Skeletal muscle cell (primary cell): Measurements from ENCODE around the gene ENAH.
"Not testable (repeated sequence)": the region's sequence is repeated elsewhere in the genome, so short reads cannot be mapped to it uniquely, and the experiment has no call there.

Experiments
- DNase-seq: peaks from one replicate; pipeline ENCODE4 v3.0.0-alpha.2; 2010; ENCODE audit warnings: low read depth
- H3K4me3 ChIP-seq: 2 replicates; pipeline ENCODE4 v1.5.1; 2011; ENCODE audit warnings: low read depth, mild to moderate bottlenecking, control low read depth, low read length, moderate library complexity

ENAH gene

DNA sequence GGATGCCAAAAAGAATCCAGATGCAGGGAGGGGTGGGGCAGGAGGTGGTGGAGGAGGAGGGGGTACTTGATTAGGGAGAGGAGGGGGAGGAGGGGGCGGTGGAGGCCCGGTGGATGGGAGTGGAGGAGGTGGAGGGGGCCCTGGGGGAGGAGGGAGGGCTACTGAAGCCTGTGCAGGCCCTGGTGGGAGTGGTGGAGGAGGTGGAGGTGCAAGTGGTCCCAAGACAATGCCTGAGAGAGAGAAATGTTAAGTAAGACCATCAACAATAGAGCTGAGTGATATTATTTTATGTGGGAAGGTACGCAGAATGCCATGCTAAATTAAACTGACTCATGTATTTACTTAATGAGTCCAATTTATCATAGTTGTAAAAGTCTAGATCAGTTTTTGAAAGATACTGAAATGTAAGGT lies 138.2 kb downstream of the ENAH start:
- H3K4me3 ChIP-seq: no peak overlapping the region
- no peak for DNase-seq

DNA sequence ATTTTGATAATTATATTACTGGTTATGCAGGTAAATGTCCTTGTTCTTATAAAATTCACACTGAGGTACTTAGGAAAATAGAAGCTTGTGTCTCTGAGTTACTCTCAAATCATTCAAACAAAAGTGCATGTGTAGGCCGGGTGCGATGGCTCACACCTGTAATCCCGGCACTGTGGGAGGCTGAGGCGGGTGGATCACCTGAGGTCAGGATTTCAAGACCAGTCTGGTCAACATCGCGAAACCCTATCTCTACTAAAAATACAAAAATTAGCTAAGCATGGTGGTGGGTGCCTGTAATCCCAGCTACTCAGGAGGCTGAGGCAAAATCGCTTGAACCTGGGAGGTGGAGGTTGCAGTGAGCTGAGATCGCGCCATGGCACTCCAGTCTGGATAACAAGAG lies 139.3 kb downstream of the ENAH start:
- not testable (repeated sequence) for DNase-seq, H3K4me3 ChIP-seq

DNA sequence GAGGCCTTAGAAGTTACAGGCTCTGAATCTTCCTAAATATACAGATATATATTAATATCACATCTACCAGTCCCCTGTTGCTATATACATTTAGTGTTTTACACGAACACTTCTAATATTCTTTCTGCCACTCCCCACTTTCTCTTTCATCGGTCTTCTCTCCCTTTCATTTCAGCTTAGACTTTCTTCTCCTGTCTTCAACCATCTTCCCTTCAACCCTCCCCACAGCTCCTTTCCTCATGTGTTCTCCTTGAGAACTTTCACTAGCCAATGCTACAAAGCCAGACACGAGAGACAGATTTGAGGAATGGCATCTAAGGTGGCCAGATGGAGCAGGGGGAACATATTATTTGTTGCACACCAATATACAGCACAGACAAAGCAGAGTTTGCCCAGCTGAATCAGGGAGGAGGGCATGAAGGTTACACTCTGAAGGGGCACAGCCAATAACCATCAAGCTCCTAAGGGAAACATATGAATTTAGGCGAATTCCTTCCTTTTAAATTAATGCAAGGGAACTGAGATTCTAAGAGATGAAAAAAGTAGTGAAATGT lies 141.0 kb downstream of the ENAH start:
- no peak overlapping the region for H3K4me3 ChIP-seq
- DNase-seq: no peak

DNA sequence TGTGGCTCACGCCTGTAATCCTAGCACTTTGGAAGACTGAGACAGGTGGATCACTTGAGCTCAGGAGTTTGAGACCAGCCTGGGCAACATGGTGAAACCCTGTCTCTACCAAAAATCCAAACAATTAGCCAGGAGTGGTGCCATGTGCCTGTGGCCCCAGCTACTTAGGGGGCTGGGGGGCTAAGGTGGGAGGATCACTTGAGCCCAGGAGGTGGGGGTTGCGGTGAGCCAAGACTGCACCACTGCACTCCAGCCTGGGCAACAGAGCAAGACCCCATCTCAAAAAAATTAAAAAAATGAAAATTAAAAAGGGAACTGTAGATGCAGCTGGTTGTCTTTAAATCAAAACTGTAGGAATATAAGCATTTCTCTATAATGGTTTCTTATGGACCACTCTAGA lies 142.2 kb downstream of the ENAH start:
- not testable (repeated sequence) for H3K4me3 ChIP-seq, DNase-seq

DNA sequence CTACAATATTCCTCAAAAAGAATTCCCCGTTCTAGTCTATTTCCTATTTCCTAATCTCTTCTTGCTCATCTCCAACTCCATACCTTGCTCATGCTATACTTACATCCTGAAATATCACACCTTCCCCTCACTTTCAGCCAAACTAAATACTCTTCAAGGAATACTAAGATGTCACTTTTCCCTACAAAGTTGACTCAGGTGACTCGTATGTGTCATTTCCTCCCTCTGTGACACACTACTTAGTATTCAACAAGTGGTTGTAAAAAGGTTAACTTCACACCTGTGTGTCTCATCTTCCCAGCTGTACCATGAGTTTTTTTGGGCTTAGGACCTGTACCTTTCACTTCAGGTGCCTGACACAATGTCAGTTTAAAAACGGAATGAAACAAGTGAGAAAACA lies 143.2 kb downstream of the ENAH start:
- DNase-seq: no peak
- no peak overlapping the region for H3K4me3 ChIP-seq

DNA sequence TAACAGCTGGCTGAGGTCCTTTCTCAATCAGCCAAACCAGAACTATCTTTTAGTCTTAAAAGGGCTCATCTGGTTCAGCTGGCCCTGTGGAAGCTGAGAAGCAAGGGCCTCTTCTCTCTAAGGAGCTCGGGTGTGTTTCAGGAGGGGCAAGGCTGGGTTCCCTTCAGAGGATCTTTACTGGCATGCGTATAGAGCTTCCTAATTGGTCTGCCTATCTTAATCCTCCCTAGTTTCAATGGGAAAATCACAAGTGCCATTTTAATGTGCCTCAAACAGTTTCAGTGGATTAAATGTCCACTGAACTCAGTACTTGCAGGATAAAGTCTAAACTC lies 143.6 kb downstream of the ENAH start:
- no peak for DNase-seq
- H3K4me3 ChIP-seq: no peak overlapping the region

DNA sequence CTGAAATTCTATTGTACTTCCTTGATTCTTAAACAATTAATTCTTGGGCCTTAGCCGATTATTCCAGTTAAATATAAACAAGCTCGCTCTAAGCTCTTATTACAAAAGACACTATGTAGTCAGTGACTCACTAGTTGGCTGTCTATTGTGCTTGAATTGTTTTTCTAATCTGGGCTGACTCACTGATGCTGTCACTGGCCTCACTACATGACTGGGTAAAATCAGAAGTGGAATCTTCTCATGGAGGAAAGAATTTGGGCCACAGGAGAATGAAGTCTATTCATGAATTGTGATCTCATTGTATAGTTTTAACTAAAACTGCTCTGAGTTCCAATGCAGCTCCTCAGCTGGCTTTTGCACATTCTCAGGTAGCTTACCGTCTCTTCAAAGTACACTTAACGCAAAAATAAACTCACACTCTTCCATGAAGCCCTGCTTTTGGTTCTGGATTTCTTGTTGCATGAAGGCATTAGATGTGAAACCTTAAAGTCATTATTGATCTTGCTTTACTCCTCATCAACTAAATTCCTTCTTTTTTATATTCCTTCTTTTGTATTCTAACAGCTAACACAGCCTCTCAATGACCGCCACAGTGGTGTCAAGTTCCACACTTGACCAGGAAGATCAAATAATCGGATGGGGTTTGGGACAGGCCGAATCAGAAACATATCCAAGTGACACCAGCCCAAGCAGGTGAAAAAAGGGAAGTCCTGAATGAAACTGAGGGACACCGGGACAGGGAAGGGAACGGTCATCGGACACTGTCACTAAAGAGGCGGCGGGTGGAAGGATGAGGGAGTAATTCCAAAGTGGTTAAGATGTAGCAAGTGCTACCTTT lies 144.2 kb downstream of the ENAH start:
- peak; percentile 93 for DNase-seq
- H3K4me3 ChIP-seq: no peak overlapping the region

DNA sequence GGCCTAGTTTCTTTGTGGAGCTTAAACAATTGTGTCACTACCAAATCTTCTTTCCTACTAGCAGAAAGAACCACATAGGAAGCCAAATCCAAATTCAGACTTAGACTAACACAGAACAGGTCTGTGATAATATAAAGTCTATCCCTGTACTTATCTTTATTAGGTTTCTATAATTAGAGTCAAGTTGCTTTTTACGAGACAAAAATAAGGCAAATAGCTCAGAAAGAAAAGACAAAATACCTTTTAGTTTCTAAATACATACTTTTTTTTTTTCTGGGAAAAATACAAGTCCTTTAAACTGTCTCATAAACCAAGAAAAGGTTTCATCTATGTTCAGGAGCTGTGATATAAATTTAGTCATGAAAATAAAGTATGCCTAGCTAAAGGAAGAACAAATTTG lies 146.2 kb downstream of the ENAH start:
- DNase-seq: no peak

DNA sequence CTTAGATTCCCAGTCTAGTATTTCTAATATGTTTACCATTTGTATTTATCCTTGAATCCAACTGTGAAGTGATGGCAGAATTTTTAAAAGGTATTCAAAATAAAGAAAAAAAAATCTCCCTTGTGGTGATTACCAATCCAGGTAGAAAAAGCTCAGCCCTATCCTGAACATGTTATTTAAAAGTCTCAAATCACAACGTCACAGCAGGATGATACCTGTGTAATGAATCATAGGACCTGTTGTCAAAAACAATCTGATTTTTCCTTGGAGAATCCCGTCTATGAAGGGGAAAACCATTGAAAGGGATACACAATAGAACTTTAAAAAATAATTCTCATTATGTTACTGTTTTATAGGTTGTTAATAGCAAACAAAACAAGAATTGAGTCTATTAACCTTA lies 148.1 kb downstream of the ENAH start:
- no peak overlapping the region for H3K4me3 ChIP-seq
- DNase-seq: no peak

More for the DNA sequence above, 146.2 kb downstream of the ENAH start:
- H3K4me3 ChIP-seq: no peak overlapping the region

DNA sequence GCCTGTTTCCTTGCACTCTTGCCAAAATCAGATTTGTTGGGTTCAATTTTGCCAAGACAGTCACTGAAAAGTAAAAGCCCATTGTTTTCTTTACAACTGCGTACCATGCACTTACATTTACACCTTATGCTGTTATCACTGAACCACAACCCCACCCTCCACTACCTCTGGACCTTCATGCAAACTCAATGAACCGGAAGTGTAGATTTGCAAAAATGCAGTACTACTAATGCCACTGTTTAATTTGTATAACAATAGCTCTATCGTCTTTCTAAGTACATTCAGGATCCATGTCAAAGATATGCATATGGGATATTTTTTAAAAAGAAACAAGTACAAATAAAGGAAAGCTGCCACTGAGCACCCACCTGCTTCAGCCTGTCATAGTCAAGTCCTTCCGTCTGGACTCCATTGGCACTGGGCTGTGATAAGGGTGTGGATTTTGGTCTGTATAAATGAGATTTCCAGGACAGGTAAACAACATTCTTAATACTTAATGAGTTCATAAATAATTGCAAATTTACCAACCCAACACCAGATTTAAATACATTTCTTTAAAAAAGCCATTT lies 152.2 kb downstream of the ENAH start:
- H3K4me3 ChIP-seq: no peak overlapping the region
- no peak for DNase-seq

DNA sequence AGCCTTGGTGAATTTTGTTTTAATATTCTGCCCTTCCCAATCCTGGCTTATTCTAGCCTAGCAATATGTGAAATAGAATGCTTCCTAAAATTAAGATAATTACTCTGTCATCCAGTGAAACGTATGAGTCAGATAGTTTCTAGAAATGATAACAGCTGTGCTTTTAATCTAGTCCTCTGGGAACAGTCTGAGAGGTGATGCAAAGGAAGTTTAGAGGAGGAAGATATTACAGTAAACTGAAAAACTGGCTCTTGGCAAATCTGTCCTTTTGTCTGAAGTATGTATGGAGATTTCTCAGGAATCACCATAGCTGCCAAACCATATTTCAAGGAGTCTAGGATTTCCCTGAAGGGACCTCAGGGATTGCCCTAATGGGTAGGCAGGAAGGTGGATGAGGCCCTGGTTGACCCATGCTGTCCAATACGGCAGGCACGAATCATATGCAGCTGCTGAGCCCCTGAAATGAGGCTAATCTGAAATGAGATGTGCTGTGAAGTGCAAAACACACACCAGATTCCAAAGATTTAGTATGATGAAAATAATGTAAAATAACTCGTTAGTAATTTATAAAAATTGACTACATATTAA lies 154.3 kb downstream of the ENAH start:
- DNase-seq: peak; percentile 33
- H3K4me3 ChIP-seq: no peak overlapping the region

DNA sequence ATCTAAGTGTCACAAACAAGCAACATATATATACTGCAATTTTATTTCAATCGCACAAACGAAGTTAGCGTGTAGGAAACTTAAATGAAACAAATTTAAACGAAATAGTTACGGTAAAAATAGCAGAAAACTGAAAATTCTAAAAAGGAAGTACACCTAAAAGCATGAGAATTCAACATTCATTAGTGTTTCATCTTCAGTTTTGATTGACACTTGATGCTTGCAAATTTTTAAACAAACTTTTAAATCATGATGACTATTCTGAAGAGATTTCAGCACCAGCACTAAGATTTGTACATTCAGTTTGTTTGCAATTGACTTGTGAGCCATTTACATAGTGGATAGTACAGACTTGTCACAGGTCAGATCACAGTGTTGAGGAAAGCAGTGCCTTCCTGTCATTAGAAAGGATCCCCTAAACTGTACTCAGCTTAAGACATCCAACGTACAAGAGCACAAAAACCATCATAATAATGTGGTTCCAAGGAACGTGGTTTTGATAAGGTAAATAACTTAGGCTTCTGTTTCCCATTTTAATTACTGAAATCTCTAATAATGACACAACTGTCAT lies 158.0 kb downstream of the ENAH start:
- no peak for DNase-seq
- no peak overlapping the region for H3K4me3 ChIP-seq

DNA sequence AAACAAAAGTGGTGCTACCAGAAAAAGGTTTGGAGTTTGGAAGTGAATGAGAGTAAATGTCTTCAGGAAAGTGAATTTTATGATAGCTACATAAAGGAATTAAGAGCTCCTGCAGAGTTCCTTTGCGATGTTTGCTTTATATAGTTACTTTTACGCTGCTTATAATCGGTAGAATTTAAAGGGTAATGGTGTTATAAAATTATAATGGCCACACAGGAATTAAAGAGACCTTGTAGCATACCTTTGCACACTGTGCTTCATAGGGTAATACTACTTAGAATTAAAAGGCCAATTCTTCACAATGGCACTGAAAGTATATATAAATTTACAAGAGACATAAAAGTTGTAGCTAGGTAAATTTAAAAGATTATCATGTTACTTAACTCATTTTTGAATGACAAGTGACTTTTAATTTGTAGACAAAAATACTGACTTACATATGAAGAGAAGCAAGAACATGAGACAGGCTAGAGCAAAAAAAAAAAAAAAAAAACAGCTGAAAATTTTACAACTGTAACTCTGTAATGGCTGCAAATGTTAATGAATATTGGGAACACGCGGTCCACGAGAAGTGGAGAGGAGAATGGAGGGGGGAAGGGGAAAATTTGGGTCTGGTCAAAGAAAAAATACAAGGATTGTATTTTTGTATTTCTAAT lies 159.2 kb downstream of the ENAH start:
- DNase-seq: no peak
- no peak overlapping the region for H3K4me3 ChIP-seq

DNA sequence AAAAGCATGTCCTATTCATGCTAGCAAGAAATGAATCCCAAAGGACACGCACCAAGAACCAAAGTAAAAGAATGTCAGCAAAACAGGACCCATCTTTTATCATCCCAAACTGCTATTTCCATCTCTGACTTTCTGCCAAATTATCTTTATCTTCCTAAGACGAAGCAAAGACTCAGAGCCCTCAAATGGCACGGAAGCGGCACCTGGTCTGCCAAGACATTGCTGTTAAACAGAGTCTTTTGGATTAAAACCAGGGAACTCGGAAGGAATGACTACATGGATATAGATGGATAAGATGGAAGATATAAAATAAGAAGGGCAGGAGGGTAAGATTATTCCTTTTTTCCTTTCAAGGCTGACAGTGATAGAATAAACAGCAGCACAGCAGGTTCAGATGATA lies 164.2 kb downstream of the ENAH start:
- DNase-seq: no peak
- no peak overlapping the region for H3K4me3 ChIP-seq

DNA sequence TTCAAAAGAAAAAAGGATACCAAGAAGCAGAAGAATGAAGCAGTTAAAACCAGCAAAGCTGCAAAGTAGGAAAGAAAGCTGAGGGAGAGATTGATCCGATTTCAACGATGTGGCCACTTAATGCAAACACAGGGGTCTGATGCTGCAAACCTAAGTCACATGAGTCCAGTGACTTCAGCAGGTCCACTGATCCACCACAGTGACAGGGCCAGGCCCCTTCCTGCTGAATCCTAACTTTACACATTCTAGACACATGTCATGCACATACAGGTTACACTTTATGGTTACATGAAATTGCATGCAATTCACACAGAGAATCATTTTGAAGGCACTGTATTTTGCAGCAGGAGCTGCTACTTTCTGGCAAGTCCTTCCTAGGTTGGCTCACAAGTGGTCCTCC lies 166.1 kb downstream of the ENAH start:
- no peak for DNase-seq
- H3K4me3 ChIP-seq: no peak overlapping the region

DNA sequence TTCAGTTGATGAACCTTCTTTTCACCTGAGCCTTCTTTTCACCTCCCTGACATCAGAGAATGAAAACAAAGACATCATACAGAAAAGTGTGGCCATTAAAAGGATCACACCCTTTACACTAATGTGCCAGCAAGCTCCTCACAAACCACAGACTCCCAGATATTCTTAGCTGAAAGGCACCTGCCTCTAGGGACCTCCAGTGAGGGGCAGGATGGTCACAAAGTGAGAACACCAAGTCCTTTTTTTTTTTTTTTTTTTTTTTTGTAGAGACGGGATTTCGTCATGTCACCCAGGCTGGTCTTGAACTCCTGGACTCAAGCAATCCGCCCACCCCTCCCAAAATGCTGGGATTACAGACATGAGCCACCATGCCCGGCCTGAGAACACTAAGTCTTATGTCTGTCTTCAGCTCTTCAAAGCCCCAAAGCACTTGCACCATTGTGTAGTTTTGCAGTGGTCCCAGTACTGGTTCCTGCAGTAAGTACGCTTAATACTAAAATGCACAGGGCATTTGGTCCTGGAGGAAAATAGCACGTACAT lies 166.9 kb downstream of the ENAH start:
- H3K4me3 ChIP-seq: no peak overlapping the region
- no peak for DNase-seq

DNA sequence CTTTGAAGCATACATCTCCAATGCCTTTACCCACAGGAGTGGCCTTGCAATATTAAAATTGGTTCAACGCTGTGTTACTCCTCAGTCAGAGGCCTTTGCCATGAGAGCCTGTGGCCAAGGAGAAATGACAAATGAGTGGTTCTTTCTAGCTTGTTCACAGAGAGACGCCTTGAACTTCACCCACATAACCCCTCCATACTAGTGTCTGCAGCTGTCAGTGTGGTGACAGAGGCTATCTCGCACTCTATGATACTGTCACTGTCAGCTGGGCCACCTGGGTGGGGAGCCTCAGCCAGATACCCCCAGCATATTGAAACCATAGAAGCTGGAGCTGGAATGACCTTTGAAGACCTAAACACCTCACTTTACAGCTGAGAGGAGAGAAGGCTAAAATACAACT lies 167.7 kb downstream of the ENAH start:
- no peak overlapping the region for H3K4me3 ChIP-seq
- no peak for DNase-seq

DNA sequence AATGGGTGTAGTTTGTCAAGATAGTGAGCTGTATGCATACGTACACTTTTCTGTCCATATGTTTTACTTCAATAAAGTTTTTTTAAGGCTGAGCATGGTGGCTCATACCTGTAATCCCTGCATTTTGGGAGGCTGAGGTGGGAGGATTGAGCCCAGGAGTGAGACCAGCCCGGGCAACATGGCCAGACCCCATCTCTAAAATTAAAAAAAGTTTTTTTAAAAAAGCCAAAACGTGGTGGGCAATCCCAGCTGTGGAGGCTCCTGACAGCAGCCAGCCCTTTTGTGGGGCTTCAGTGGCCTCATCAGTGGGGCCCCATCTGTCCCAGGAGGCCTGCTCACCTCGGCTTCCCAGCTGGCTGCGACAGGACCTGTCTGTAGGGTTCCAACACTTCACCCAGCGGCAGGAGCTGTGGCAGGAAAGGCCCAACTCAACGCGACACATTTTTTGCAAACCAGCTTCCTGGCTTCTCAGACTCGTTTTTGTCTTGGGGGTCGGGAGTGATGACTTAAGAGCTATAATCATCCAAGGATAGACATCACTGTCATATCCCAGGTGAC lies 168.2 kb downstream of the ENAH start:
- H3K4me3 ChIP-seq: no peak overlapping the region
- DNase-seq: no peak
